ENCODE data around the gene SCFD1.
"Not testable (repeated sequence)": the region's sequence is repeated elsewhere in the genome, so short reads cannot be mapped to it uniquely, and the experiment has no call there.

Gene SCFD1, protein sequence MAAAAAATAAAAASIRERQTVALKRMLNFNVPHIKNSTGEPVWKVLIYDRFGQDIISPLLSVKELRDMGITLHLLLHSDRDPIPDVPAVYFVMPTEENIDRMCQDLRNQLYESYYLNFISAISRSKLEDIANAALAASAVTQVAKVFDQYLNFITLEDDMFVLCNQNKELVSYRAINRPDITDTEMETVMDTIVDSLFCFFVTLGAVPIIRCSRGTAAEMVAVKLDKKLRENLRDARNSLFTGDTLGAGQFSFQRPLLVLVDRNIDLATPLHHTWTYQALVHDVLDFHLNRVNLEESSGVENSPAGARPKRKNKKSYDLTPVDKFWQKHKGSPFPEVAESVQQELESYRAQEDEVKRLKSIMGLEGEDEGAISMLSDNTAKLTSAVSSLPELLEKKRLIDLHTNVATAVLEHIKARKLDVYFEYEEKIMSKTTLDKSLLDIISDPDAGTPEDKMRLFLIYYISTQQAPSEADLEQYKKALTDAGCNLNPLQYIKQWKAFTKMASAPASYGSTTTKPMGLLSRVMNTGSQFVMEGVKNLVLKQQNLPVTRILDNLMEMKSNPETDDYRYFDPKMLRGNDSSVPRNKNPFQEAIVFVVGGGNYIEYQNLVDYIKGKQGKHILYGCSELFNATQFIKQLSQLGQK

GRCh38 chr14:30621940-30622830 lies at the start of gene SCFD1:
TSS of gene SCFD1 (plus strand) at chr14:30622319. CDS start at chr14:30622339, 20 bp downstream.
- DNase-seq (ENCODE audit: low read depth in 2 of 2), result peak; percentile 84 to 85

- no peak for DNase-seq (ENCODE audit: low read depth in 2 of 2)
Measured at GRCh38 chr14:30572771-30573170, 49.3 kb upstream of the SCFD1 start.

DNA sequence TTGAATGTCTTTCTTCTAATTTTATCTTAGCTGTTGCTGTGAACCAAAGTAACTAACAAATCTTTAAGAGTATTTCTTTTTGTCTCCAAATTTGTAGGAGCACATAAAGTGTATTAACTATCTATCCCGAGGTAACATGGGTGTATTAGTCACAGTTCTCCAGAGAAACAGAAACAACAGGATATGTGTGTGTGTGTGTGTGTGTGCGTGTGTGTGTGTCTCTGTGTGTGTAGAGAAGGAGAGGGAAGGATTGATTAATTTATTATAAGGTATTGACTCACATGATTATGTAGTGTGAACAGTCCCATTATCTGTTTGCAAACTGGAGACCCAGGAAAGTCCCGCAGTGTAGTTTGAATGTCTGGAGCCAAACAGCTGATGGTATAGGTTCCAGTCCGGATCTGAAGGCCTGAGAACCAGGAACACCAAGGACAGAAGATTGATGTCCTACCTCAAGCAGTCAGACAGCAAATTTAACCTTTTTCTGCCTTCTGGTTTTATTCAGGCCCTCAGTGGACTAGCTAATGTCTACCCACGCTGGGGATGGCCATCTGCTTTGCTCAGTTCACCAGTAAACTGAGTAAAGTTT lies 48.8 kb upstream of the SCFD1 start:
- no peak for DNase-seq (ENCODE audit: low read depth in 2 of 2)

DNA sequence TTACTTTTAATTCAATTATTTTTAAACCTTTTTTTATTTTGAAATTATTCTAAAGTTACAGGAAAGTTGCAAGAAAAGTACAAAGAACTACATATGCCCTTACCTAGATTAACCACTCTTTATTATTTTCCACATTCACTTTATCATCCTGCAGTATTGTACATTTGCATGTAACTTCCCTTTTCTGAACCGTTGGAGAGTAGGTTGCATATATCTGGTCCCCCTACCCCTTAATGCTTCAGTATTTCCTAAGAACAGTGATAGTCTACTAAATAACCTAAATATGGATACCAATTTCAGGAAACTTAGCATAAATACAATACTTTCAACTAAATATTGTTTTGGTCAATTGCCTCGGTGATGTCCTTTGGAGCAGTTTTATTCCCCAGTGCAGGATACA lies 48.2 kb upstream of the SCFD1 start:
- no peak for DNase-seq (ENCODE audit: low read depth in 2 of 2)

GRCh38 chr14:30574777-30575176 lies 47.3 kb upstream of the SCFD1 start:
- DNase-seq (ENCODE audit: low read depth in 2 of 2), result not testable (repeated sequence)

GRCh38 chr14:30576333-30576732 lies 45.8 kb upstream of the SCFD1 start:
- not testable (repeated sequence) for DNase-seq (ENCODE audit: low read depth in 2 of 2)

DNA sequence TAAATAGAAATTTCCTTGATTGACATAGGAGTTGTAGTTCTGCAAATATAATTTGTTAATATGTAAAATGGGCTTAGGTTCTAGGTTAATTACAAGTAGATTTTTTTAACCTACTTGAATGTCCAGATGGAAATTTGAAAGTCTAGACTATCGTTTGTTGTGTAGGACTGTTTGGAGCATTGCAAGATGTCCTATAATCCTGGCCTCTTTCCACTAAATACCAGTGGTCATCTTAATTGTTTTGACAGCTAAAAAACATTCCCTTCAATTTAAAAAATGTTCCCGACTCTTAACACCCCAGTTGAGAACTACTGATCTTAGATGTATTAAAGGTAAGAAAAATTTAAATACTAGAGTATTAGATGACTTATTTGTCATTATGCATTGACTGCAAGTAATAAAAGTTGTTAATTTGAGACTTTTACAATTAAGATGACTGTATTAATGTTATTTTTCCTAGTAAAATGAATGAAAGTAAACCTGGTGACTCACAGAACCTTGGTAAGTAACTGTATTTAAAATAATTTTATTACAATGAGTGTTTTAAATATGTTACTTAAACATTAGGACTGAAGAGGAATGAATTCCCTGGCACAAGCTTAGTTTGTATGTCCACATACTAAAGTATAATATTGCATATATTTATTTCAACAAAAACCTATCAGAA lies 41.4 kb upstream of the SCFD1 start:
- DNase-seq (ENCODE audit: low read depth in 2 of 2), result no peak

DNA sequence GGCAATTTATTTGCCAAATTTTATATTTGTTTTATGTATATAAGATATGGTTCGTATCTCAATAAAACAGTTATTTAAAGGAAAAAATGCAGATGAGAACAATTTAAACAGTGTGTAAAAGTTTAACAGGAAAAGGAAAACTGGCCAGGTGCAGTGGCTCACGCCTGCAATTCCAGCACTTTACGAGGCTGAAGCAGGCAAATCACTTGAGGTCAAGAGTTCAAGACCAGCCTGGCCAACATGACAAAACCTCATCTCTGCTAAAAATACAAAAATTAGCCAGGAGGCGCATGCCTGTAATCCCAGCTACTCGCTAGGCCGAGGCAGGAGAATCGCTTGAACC lies 40.9 kb upstream of the SCFD1 start:
- DNase-seq (ENCODE audit: low read depth in 2 of 2), result no peak

GRCh38 chr14:30582376-30582775 lies 39.7 kb upstream of the SCFD1 start:
- DNase-seq (ENCODE audit: low read depth in 2 of 2), result no peak

- no peak for DNase-seq (ENCODE audit: low read depth in 2 of 2)
Measured at GRCh38 chr14:30584058-30584630, 38.0 kb upstream of the SCFD1 start.

GRCh38 chr14:30585204-30585603 lies 36.9 kb upstream of the SCFD1 start:
- DNase-seq (ENCODE audit: low read depth in 2 of 2), result no peak

- no peak for DNase-seq (ENCODE audit: low read depth in 2 of 2)
Measured at GRCh38 chr14:30587141-30587540, 35.0 kb upstream of the SCFD1 start.

GRCh38 chr14:30588873-30589272 lies 33.2 kb upstream of the SCFD1 start:
- no peak for DNase-seq (ENCODE audit: low read depth in 2 of 2)

GRCh38 chr14:30596935-30597334 lies 25.2 kb upstream of the SCFD1 start:
- DNase-seq (ENCODE audit: low read depth in 2 of 2), result no peak

DNA sequence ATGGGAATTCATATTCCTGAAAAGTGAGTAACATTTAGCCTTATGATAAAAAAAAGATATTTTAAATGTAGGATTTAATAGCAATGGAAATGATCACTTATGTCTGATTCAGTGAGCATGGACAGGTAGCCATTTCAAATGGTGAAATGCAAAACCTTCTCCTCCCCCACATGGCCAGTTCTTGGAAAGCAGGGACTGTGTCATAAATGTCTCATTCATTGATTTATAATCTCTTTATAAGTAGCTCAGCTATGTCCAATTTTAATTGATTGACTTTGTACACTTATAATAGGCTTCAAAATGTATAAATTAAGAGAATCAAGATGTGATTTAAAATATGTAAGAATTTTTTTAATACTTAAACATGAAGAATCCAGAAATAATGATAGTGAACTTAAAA lies 24.6 kb upstream of the SCFD1 start:
- no peak for DNase-seq (ENCODE audit: low read depth in 2 of 2)

DNA sequence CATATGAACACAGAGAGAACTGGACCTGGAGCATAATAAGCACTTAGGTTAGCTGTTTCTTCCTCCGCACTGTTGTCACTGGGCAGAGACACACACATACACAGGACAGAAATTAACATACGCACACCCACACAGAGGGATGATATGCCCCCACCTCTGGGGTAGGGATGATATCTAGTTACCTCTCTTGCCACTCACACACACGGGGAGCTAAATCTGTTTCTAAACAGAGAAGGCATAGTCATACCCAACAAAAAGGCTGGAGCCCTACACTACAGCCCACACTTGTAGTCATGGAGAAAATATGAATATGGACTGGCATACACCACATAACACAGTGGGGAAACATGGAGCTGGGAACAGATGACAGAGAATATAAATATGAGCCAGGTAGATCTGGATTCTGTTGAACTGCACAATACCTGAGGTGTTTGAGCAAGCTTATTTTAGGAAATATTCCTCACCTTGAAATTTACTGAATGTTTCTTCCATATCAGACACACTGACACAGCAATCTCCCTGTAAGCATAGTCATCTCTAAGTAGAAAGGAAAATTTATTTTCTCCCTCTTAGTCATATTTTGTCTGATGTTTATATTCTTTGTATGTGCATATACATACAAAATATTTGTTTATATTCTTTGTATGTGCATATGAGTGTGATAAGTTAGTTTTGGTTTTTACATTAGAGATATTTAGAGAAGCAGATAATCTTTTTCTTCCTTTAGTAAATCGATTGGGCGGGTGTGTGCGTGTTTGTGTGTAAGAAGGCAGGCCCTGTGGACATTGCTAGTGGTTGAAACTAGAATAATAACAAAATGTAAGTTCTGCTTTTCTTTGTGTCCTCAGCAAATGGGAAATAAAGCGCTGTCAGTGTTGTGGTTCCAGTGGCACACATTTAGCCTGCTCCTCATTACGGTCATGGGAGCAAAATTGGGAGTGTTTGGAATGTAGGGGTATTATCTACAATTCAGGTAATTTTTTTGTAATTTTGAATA lies 20.9 kb upstream of the SCFD1 start:
- DNase-seq (ENCODE audit: low read depth in 2 of 2), result no peak

DNA sequence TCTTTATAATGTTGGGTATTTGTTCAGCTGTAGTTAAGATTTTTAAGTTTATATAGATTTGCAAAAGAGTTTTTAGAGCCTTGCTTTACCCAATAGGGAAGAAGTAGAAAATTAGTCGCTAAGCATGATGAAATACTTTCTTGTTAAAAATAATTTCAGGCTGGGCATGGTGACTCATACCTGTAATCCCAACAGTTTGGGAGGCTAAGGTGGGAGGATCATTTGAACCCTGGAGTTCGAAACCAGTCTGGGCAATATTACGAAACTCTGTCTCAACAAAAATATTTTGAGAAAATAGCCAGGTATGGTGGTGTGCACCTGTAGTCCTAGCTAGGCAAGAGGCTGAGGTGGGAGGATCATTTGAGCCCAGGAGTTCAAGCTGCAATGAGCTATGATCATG lies 18.7 kb upstream of the SCFD1 start:
- no peak for DNase-seq (ENCODE audit: low read depth in 2 of 2)

DNA sequence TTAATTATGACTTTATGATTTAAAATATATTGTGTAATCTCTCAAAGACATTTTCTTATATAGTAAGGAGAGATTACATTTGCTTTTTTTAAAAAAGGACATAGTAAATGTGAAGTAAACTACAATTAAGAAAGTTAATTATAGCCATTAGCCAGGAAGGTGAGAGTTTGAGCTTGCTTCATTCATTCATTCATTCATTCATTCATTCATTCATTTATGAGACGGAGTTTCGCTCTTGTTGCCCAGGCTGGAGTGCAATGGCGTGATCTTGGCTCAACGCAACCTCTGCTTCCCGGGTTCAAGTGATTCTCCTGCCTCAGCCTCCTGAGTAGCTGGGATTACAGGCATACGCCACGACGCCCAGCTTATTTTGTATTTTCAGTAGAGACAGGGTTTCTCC lies 17.4 kb upstream of the SCFD1 start:
- DNase-seq (ENCODE audit: low read depth in 2 of 2), result not testable (repeated sequence)

GRCh38 chr14:30607156-30607780 lies 14.9 kb upstream of the SCFD1 start:
- no peak for DNase-seq (ENCODE audit: low read depth in 2 of 2)
